Upper lobe of right lung (tissue), 1 donor: Measurements from ENCODE around the gene LRRN3. TPM values are rescaled to one million over a fixed set of nuclear protein-coding genes. Genes with fewer than 3 reads are reported as not detected.

Experiments
- ATAC-seq: fragments of 200-7000 bp; cut with Tn5 transposase; one replicate; pipeline ENCODE4 v1.9.1; 2020; ENCODE audit warnings: mild to moderate bottlenecking, moderate library complexity
- DNase-seq: peaks from one replicate; pipeline ENCODE4 v3.0.0-alpha.2; 2020
- H3K27ac ChIP-seq: fragments of 200-600 bp; one replicate; pipeline ENCODE4 v1.8.0; 2022
- H3K27me3 ChIP-seq: fragments of 200-600 bp; one replicate; pipeline ENCODE4 v1.8.0; 2022; ENCODE audit warnings: mild to moderate bottlenecking
- H3K36me3 ChIP-seq: fragments of 200-600 bp; one replicate; pipeline ENCODE4 v1.8.0; 2022
- H3K4me1 ChIP-seq: fragments of 200-600 bp; one replicate; pipeline ENCODE4 v1.8.0; 2022
- H3K4me3 ChIP-seq: fragments of 200-600 bp; one replicate; pipeline ENCODE4 v1.8.0; 2022; ENCODE audit warnings: mild to moderate bottlenecking
- H3K9me3 ChIP-seq: fragments of 200-600 bp; one replicate; pipeline ENCODE4 v1.8.0; 2022
- CTCF ChIP-seq: fragments of 200-600 bp; IDR thresholded peaks from one replicate; pipeline ENCODE4 v1.8.0; 2022; ENCODE audit warnings: antibody characterized with exemption
- intact Hi-C: fragments of 100-400 bp; cut with DNase I; formaldehyde crosslinking; loops from one replicate; pipeline ENCODE4 v1.11.0; 2022
- total RNA-seq: library from RNA; stranded (reverse); fragmentation: NEBNext Ultra II Directional; extraction: Animal tissue kit (Norgen Biotek cat#: 25700); gene quantifications from one replicate; pipeline ENCODE4 v1.2.1, GENCODE V29; 2021
- donor health status: DM: no; HTN: yes; CAD: no; lungs with severe emphysema.

LRRN3 gene
- total RNA-seq, 1 donor from 2014 or later: 8.9 TPM

DNA sequence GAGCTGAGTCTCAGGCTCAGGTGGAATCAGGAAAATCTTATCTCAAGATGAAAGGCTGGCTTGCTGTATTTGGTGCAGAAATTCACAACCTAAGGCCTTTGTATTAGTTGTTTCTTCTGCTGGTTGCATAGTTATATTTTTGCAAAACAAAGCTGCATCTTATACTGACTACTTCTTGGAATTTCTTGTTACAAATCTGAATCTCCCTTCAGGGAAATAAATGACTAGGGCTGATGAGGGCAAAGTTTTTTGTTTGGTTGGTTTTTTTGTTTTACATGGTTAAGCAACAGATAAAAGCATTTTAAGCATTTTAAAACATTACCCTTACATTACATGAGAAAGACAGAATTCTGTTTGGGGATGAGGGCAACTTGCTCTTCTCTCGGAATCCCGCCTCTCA, 13.9 kb upstream of the LRRN3 start:
- TF ChIP-seq CTCF: no peak

DNA sequence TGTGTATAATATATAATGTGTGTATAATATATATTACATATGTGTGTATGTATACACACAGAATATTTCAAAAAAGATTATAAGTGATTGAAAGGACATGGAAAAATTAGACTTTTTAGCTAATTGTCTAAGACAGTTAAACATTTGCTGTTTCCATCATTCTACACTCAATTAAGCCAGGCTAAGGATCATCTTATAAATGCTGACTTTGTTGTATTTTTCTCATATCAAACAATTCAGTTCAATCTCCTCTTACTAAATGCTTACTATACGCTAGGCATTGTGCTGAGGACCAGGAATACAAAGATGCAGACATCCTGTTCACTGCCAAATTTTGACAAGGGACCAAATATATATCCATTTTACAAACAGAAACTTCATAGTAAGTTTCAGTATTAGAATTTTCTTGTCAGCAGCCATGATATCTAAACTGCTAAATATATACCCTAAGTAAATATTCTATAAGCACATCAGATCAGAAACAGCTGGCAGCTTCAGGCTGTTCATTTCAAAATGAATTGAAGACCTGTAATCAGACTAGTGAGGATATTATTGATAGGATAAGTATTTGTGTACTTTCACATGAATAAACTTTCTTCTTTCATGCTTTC, 10.3 kb upstream of the LRRN3 start:
- ATAC-seq: no peak
- Histone ChIP-seq H3K36me3 (no peaks in the 10 kb centered on the region), H3K9me3 (no peaks in the 10 kb centered on the region), H3K27ac (no peak overlapping the region), H3K4me1 (no peaks in the 10 kb centered on the region), H3K27me3 (no peaks in the 10 kb centered on the region), H3K4me3 (no peak overlapping the region)
- no peak for DNase-seq
- no peak for TF ChIP-seq CTCF
- intact Hi-C loops: no loop called here

More for the DNA sequence above, 13.9 kb upstream of the LRRN3 start:
- no peak for DNase-seq
- intact Hi-C loops: no loop called here
- Histone ChIP-seq H3K36me3 (no peaks in the 10 kb centered on the region), H3K9me3 (no peaks in the 10 kb centered on the region), H3K27me3 (no peaks in the 10 kb centered on the region), H3K4me3 (no peak overlapping the region), H3K27ac (no peak overlapping the region), H3K4me1 (no peaks in the 10 kb centered on the region)
- ATAC-seq: no peak

- no peaks in the 10 kb centered on the region for H3K27me3 ChIP-seq
- no peaks in the 10 kb centered on the region for H3K4me1 ChIP-seq
- intact Hi-C loops: no loop called here
- H3K27ac ChIP-seq: no peak overlapping the region
- H3K36me3 ChIP-seq: no peaks in the 10 kb centered on the region
- ATAC-seq: no peak
- TF ChIP-seq CTCF: no peak
- DNase-seq: no peak
- no peaks in the 10 kb centered on the region for H3K9me3 ChIP-seq
- H3K4me3 ChIP-seq: no peak overlapping the region
Measured at GRCh38 chr7:111081546-111082267, 9.2 kb upstream of the LRRN3 start.

DNA sequence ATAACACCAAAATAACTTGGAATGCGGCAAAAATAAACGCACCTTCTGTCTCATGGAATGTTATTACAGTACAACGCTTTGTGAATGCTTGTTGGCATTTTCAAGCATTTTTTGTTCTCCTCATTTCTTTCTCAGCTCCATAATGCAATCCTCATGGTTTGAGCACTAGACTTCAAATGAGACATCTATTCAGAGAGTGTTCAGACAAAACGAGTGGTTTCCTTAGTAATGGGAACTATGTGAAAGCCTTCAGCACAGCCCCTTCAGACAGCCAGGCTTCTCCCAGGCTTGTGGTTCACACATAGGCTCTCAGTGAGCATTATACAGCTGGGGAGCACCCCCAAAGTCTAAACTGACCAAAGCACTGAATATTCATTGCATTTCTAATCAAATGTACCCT, 8.6 kb upstream of the LRRN3 start:
- intact Hi-C loops: no loop called here
- no peak overlapping the region for H3K27ac ChIP-seq
- DNase-seq (no peak), ATAC-seq (no peak)
- H3K36me3 ChIP-seq: no peaks in the 10 kb centered on the region
- H3K4me1 ChIP-seq: no peaks in the 10 kb centered on the region
- H3K4me3 ChIP-seq: no peak overlapping the region
- TF ChIP-seq CTCF: no peak
- no peaks in the 10 kb centered on the region for H3K27me3 ChIP-seq
- H3K9me3 ChIP-seq: no peaks in the 10 kb centered on the region

- Histone ChIP-seq H3K9me3 (no peaks in the 10 kb centered on the region), H3K4me3 (no peak overlapping the region), H3K36me3 (no peaks in the 10 kb centered on the region), H3K4me1 (no peaks in the 10 kb centered on the region), H3K27me3 (no peaks in the 10 kb centered on the region), H3K27ac (no peak overlapping the region)
- TF ChIP-seq CTCF: no peak
- DNase-seq: no peak
- peak; percentile 67 for ATAC-seq
- intact Hi-C loops: no loop called here
Measured at GRCh38 chr7:111083413-111083812, 7.5 kb upstream of the LRRN3 start.
